Measurements from ENCODE around the gene GNAI3. TPM values are rescaled to one million over a fixed set of nuclear protein-coding genes. Genes with fewer than 3 reads are reported as not detected.
A peak's percentile ranks its signal among the peaks of the same experiment; 100 is the strongest.

Gene GNAI3
- total and polyA plus RNA-seq, 2 of the 8 experiments (the other 6 are each of a cell fraction or from before 2014, with no cell fraction given) = 4.0 to 9.8 TPM

- no peak overlapping the region for H3K4me2 ChIP-seq (ENCODE audit: insufficient read depth in 1 of 2, low read depth in 2 of 2, low read length in 2 of 2)
- 85% methylated on average over 14 of the region's 14 CpGs; no CpG with 5 or more reads in 1 of the 2 experiments for WGBS, 2 experiments (ENCODE audit: extremely low coverage in 1 of 2, insufficient coverage in 1 of 2, insufficient read length in 1 of 2, insufficient replicate concordance in 2 of 2, low coverage in 1 of 2, low lambda C conversion rate in 2 of 2, missing lambda C conversion rate in 1 of 2)
- H4K5ac ChIP-seq (ENCODE audit: insufficient read length, low read depth, low read length) = no peak overlapping the region
- no peaks in the 10 kb centered on the region for H3K36me3 ChIP-seq (ENCODE audit: control insufficient read depth in 2 of 4, insufficient read depth in 4 of 4, low read length in 3 of 4)
- peaks cover 0 to 10% (median 2%) of the 10 kb centered on the region in 4 experiments; a peak in 6 of 7 replicates for H3K4me1 ChIP-seq (replicated peaks in 1 of 4; ENCODE audit: control insufficient read depth in 3 of 4, insufficient read depth in 4 of 4, low read length in 3 of 4)
- no peak overlapping the region for H3K4ac ChIP-seq (replicated peaks; ENCODE audit: insufficient read length, low read depth, low read length)
- H2BK5ac ChIP-seq (ENCODE audit: low read depth, low read length) = no peak overlapping the region
- peak in 1 of 2 experiments; percentile 35 for DNase-seq (ENCODE audit: low read depth in 1 of 2, low spot score in 2 of 2)
- no peak overlapping the region for H2BK120ac ChIP-seq (replicated peaks; ENCODE audit: low read depth, low read length)
- H4K8ac ChIP-seq (ENCODE audit: extremely low read depth, insufficient read depth, low read length) = 0 out of 2 replicates have a peak overlapping the region, but pooled peaks have one; percentile 1
- ChIA-PET POLR2A (ENCODE audit: partially characterized antibody) (interaction anchor here (1.3 kb wide), 1 partner anchor 12 kb away, joined by 4 read pairs; no protein-coding TSS in a partner anchor), CTCF (ENCODE audit: partially characterized antibody) (interaction anchor here (0.9 to 26.3 kb wide), 12 partner anchors 10 to 483 kb away, joined by 3 to 1755 read pairs (median 20); partner anchors contain the start of genes AMIGO1, ATXN7L2 and CYB561D1)
- no peak overlapping the region for H2AK5ac ChIP-seq (ENCODE audit: low read depth, low read length)
- no peak overlapping the region for H3K9ac ChIP-seq (replicated peaks in 1 of 4; ENCODE audit: extremely low read depth in 1 of 4, low read depth in 3 of 4, low read length in 3 of 4)
- H3K79me1 ChIP-seq (ENCODE audit: low read depth, low read length) = no peaks in the 10 kb centered on the region
- H3K18ac ChIP-seq (ENCODE audit: extremely low read depth, low read length) = no peak overlapping the region
- no peak for FAIRE-seq
- no peak overlapping the region for H3K4me3 ChIP-seq (ENCODE audit: extremely low read depth in 1 of 4, insufficient read depth in 2 of 4, low read depth in 3 of 4, low read length in 4 of 4)
- no peak overlapping the region for H2BK15ac ChIP-seq (ENCODE audit: low read length)
- no peak overlapping the region for H3K23ac ChIP-seq (ENCODE audit: insufficient read length)
- no peak overlapping the region for H4K91ac ChIP-seq (replicated peaks; ENCODE audit: insufficient read length, low read length)
- H3K9me3 ChIP-seq (ENCODE audit: insufficient read depth in 2 of 2, low read depth in 1 of 2, low read length in 1 of 2) = no peaks in the 10 kb centered on the region
- peaks cover 7% of the 10 kb centered on the region for H3K23me2 ChIP-seq (ENCODE audit: low read depth, low read length)
- TF ChIP-seq TBP (IDR thresholded peaks at IDR 0.05; ENCODE audit: low read depth, low read length) (no peak), RBBP5 (IDR thresholded peaks at IDR 0.05; ENCODE audit: borderline replicate concordance, low read depth, low read length) (no peak), RAD21 (IDR thresholded peaks at IDR 0.05 in 1 of 2, conservative IDR thresholded peaks at IDR 0.05 in 1 of 2; ENCODE audit: low read depth in 2 of 2, low read length in 2 of 2) (no peak)
- H3K79me2 ChIP-seq (ENCODE audit: control insufficient read depth in 1 of 2, insufficient read depth in 2 of 2, low read length in 2 of 2) = peaks cover 0 to 10% of the 10 kb centered on the region in 2 experiments; a peak in 3 of 4 replicates
- no peak overlapping the region for H2AFZ ChIP-seq (ENCODE audit: low read length)
- peaks cover 2 to 3% of the 10 kb centered on the region in 2 experiments for H4K20me1 ChIP-seq (replicated peaks in 1 of 2; ENCODE audit: control insufficient read depth in 1 of 2, insufficient read depth in 2 of 2, low read length in 2 of 2)
- H3K56ac ChIP-seq (replicated peaks; ENCODE audit: insufficient read length, low read depth, low read length) = no peak overlapping the region
- no peak overlapping the region for H3K27ac ChIP-seq (ENCODE audit: low read depth, low read length)
- H3K14ac ChIP-seq (ENCODE audit: insufficient read length) = no peak overlapping the region
- H3K27me3 ChIP-seq (replicated peaks in 1 of 4; ENCODE audit: control insufficient read depth in 3 of 4, extremely low read depth in 1 of 4, insufficient read depth in 3 of 4, low read length in 3 of 4) = peaks cover 0 to 2% (median 0%) of the 10 kb centered on the region in 4 experiments; a peak in 1 of 7 replicates
- H2BK20ac ChIP-seq (ENCODE audit: low read length) = no peak overlapping the region
- no peak overlapping the region for H2BK12ac ChIP-seq (ENCODE audit: low read depth, low read length)
These were observed 4.3 kb upstream of the GNAI3 start for GRCh38 chr1:109543988-109544735.

Measured in H1 (cell line).